BLaER1 treated with 17β-estradiol and CSF1 and Interleukin-3, amounts not matched to agents 10 nM and 100 nM (cell line): Measurements from ENCODE around the gene SART1.

Source experiments
- H3K27ac ChIP-seq, 11 experiments: shearing (Covaris generic); formaldehyde crosslinking; 2 replicates each; pipeline ENCODE4 v1.8.1; 2022
- H3K27me3 ChIP-seq, 11 experiments: shearing (Covaris generic); formaldehyde crosslinking; 2 replicates each; pipeline ENCODE4 v1.8.1; 2022
- H3K36me3 ChIP-seq, 11 experiments: shearing (Covaris generic); formaldehyde crosslinking; 2 replicates each; pipeline ENCODE4 v1.8.1; 2022
- H3K4me1 ChIP-seq, 10 experiments: shearing (Covaris generic); formaldehyde crosslinking; 2 replicates each; pipeline ENCODE4 v1.8.1; 2022
- H3K4me2 ChIP-seq, 11 experiments: shearing (Covaris generic); formaldehyde crosslinking; 2 replicates each; pipeline ENCODE4 v1.8.1; 2022
- H3K4me3 ChIP-seq, 10 experiments: shearing (Covaris generic); formaldehyde crosslinking; 2 replicates each; pipeline ENCODE4 v1.8.1; 2022
- H3K9ac ChIP-seq, 11 experiments: shearing (Covaris generic); formaldehyde crosslinking; 2 replicates each; pipeline ENCODE4 v1.8.1; 2022
- H3K9me3 ChIP-seq, 11 experiments: shearing (Covaris generic); formaldehyde crosslinking; replicated peaks in 1 of 11; 2 replicates each; pipeline ENCODE4 v1.8.1; 2022
- H4K20me1 ChIP-seq, 11 experiments: shearing (Covaris generic); formaldehyde crosslinking; 2 replicates each; pipeline ENCODE4 v1.8.1; 2022
- Cebpa-rat ChIP-seq, 11 experiments: shearing (Covaris generic); IDR thresholded peaks; 2 replicates each; pipeline ENCODE4 v1.8.1; 2022

Gene SART1

GRCh38 chr11:65917434-65918210 lies 43.9 kb upstream of the SART1 start:
- Histone ChIP-seq H3K9me3 (no peaks in the 10 kb centered on the region), H3K4me1 (peaks cover 53 to 68% (median 59%) of the 10 kb centered on the region in 10 experiments), H3K27ac (peak overlapping the region; percentile 90 to 97 (median 93); a peak in 19 of 22 replicates), H3K9ac (peak overlapping the region; percentile 89 to 99 (median 96); a peak in 21 of 22 replicates), H4K20me1 (peaks cover 5 to 36% (median 24%) of the 10 kb centered on the region in 11 experiments; a peak in 14 of 22 replicates), H3K36me3 (peaks cover 9 to 26% (median 13%) of the 10 kb centered on the region in 11 experiments), H3K4me3 (peak overlapping the region; percentile 78 to 99 (median 92)), H3K4me2 (peak overlapping the region; percentile 84 to 100 (median 95)), H3K27me3 (no peaks in the 10 kb centered on the region)
- TF ChIP-seq Cebpa-rat (IDR thresholded peaks at IDR 0.05) = no peak

GRCh38 chr11:65918211-65919140 lies 43.1 kb upstream of the SART1 start, which contains the start of gene C11orf68:
C11orf68 (minus strand) TSS chr11:65919062; CDS start chr11:65919031, 31 bp downstream.
- H3K36me3 ChIP-seq = peaks cover 15 to 34% (median 22%) of the 10 kb centered on the region in 11 experiments
- H3K4me3 ChIP-seq = peak within 1 kb of the TSS; percentile 78 to 99 (median 92)
- H3K9me3 ChIP-seq = no peaks in the 10 kb centered on the region
- peak within 1 kb of the TSS; percentile 94 to 100 (median 99) for H3K4me2 ChIP-seq
- no peak for TF ChIP-seq Cebpa-rat (IDR thresholded peaks at IDR 0.05)
- peak within 1 kb of the TSS; percentile 90 to 97 (median 93) for H3K27ac ChIP-seq
- no peaks in the 10 kb centered on the region for H3K27me3 ChIP-seq
- H3K9ac ChIP-seq = peak within 1 kb of the TSS; percentile 89 to 99 (median 96)
- peaks cover 5 to 36% (median 24%) of the 10 kb centered on the region in 11 experiments; a peak in 14 of 22 replicates for H4K20me1 ChIP-seq
- H3K4me1 ChIP-seq = peaks cover 51 to 61% (median 56%) of the 10 kb centered on the region in 10 experiments

GRCh38 chr11:65919141-65919572 lies 42.4 kb upstream of the SART1 start, which contains the start of gene DRAP1:
DRAP1 (plus strand) TSS chr11:65919426; CDS start chr11:65919502, 76 bp downstream.
- Histone ChIP-seq H3K36me3 (peaks cover 15 to 36% (median 24%) of the 10 kb centered on the region in 11 experiments), H4K20me1 (peaks cover 5 to 36% (median 24%) of the 10 kb centered on the region in 11 experiments; a peak in 14 of 22 replicates), H3K9me3 (no peaks in the 10 kb centered on the region), H3K4me2 (peak within 1 kb of the TSS; percentile 94 to 100 (median 99)), H3K4me1 (peaks cover 51 to 61% (median 55%) of the 10 kb centered on the region in 10 experiments), H3K27ac (peak within 1 kb of the TSS; percentile 90 to 97 (median 93)), H3K4me3 (peak within 1 kb of the TSS; percentile 78 to 99 (median 92)), H3K9ac (peak within 1 kb of the TSS; percentile 89 to 99 (median 96)), H3K27me3 (no peaks in the 10 kb centered on the region)
- TF ChIP-seq Cebpa-rat (IDR thresholded peaks at IDR 0.05) = no peak

- H3K9ac ChIP-seq = peak overlapping the region; percentile 72 to 89 (median 83)
- H3K4me2 ChIP-seq = peak overlapping the region; percentile 91 to 100 (median 99)
- no peak for TF ChIP-seq Cebpa-rat (IDR thresholded peaks at IDR 0.05)
- H3K36me3 ChIP-seq = peaks cover 15 to 37% (median 24%) of the 10 kb centered on the region in 11 experiments
- H3K27me3 ChIP-seq = no peaks in the 10 kb centered on the region
- peak overlapping the region; percentile 8 to 84 (median 78); a peak in 21 of 22 replicates for H3K27ac ChIP-seq
- H3K4me1 ChIP-seq = peaks cover 46 to 58% (median 50%) of the 10 kb centered on the region in 10 experiments
- H3K9me3 ChIP-seq = no peaks in the 10 kb centered on the region
- peaks cover 5 to 36% (median 24%) of the 10 kb centered on the region in 11 experiments; a peak in 14 of 22 replicates for H4K20me1 ChIP-seq
- peak overlapping the region; percentile 65 to 90 (median 84) for H3K4me3 ChIP-seq
These were observed 41.8 kb upstream of the SART1 start for GRCh38 chr11:65919573-65920371.

GRCh38 chr11:65920372-65920802 lies 41.1 kb upstream of the SART1 start:
- H3K9ac ChIP-seq = peak overlapping the region; percentile 72 to 89 (median 83)
- peaks cover 15 to 38% (median 24%) of the 10 kb centered on the region in 11 experiments for H3K36me3 ChIP-seq
- peak overlapping the region; percentile 65 to 90 (median 84) for H3K4me3 ChIP-seq
- H3K4me1 ChIP-seq = peaks cover 40 to 52% (median 44%) of the 10 kb centered on the region in 10 experiments
- peaks cover 5 to 31% (median 19%) of the 10 kb centered on the region in 11 experiments; a peak in 13 of 22 replicates for H4K20me1 ChIP-seq
- no peaks in the 10 kb centered on the region for H3K9me3 ChIP-seq
- H3K27me3 ChIP-seq = no peaks in the 10 kb centered on the region
- peak overlapping the region; percentile 91 to 100 (median 99) for H3K4me2 ChIP-seq
- no peak for TF ChIP-seq Cebpa-rat (IDR thresholded peaks at IDR 0.05)
- H3K27ac ChIP-seq = peak overlapping the region; percentile 8 to 84 (median 78); a peak in 20 of 22 replicates

GRCh38 chr11:65921033-65921555 lies 40.4 kb upstream of the SART1 start:
- peaks cover 5 to 29% (median 13%) of the 10 kb centered on the region in 11 experiments; a peak in 11 of 22 replicates for H4K20me1 ChIP-seq
- peak overlapping the region; percentile 91 to 100 (median 99) for H3K4me2 ChIP-seq
- H3K27me3 ChIP-seq = no peaks in the 10 kb centered on the region
- H3K4me3 ChIP-seq = peak overlapping the region in 8 of 10 experiments; percentile 65 to 90 (median 84); a peak in 14 of 20 replicates
- H3K9me3 ChIP-seq = no peaks in the 10 kb centered on the region
- H3K9ac ChIP-seq = peak overlapping the region; percentile 72 to 89 (median 83); a peak in 19 of 22 replicates
- TF ChIP-seq Cebpa-rat (IDR thresholded peaks at IDR 0.05) = no peak
- H3K36me3 ChIP-seq = peaks cover 15 to 38% (median 24%) of the 10 kb centered on the region in 11 experiments
- peak overlapping the region in 3 of 11 experiments; percentile 82 to 83 (median 83); a peak in 3 of 22 replicates for H3K27ac ChIP-seq
- H3K4me1 ChIP-seq = peaks cover 33 to 45% (median 37%) of the 10 kb centered on the region in 10 experiments

GRCh38 chr11:65921876-65922275 lies 39.7 kb upstream of the SART1 start:
- H3K4me3 ChIP-seq = no peak overlapping the region
- no peaks in the 10 kb centered on the region for H3K27me3 ChIP-seq
- H4K20me1 ChIP-seq = peaks cover under 1 to 22% (median 8%) of the 10 kb centered on the region in 11 experiments; a peak in 11 of 22 replicates
- peaks cover 15 to 38% (median 24%) of the 10 kb centered on the region in 11 experiments for H3K36me3 ChIP-seq
- TF ChIP-seq Cebpa-rat (IDR thresholded peaks at IDR 0.05) = no peak
- H3K4me1 ChIP-seq = peaks cover 27 to 40% (median 32%) of the 10 kb centered on the region in 10 experiments
- H3K9ac ChIP-seq = peak overlapping the region in 3 of 11 experiments; percentile 21 to 26 (median 24); a peak in 2 of 22 replicates
- no peak overlapping the region for H3K4me2 ChIP-seq
- H3K9me3 ChIP-seq = no peaks in the 10 kb centered on the region
- H3K27ac ChIP-seq = no peak overlapping the region
